ENCODE measurements around the gene ANK2.

The ANK2 gene

GRCh38 chr4:113049421-113050370, at the start of gene ANK2:
TSS of gene ANK2 (plus strand) at chr4:113049653. CDS start at chr4:113049729, 76 bp downstream.
- Mint-ChIP-seq H3K9me3 (no peaks in the 10 kb centered on the region), H3K36me3 (ENCODE audit: low read depth) (no peaks in the 10 kb centered on the region), H3K4me1 (ENCODE audit: low read depth) (no peaks in the 10 kb centered on the region), H3K4me3 (no peak within 1 kb of the TSS), H3K27ac (no peak within 1 kb of the TSS), H3K27me3 (peaks cover 5% of the 10 kb centered on the region)

- Mint-ChIP-seq H3K9me3 (no peaks in the 10 kb centered on the region), H3K27me3 (no peaks in the 10 kb centered on the region), H3K4me1 (ENCODE audit: low read depth) (no peaks in the 10 kb centered on the region), H3K27ac (no peak overlapping the region), H3K4me3 (no peak overlapping the region), H3K36me3 (ENCODE audit: low read depth) (no peaks in the 10 kb centered on the region)
Observed at GRCh38 chr4:113003841-113004240, 45.6 kb upstream of the ANK2 start.

- Mint-ChIP-seq H3K9me3 (no peaks in the 10 kb centered on the region), H3K4me1 (ENCODE audit: low read depth) (no peaks in the 10 kb centered on the region), H3K36me3 (ENCODE audit: low read depth) (no peaks in the 10 kb centered on the region), H3K27me3 (no peaks in the 10 kb centered on the region), H3K27ac (no peak overlapping the region), H3K4me3 (no peak overlapping the region)
Observed at GRCh38 chr4:113004655-113005054, 44.8 kb upstream of the ANK2 start.

GRCh38 chr4:113006632-113007031, 42.8 kb upstream of the ANK2 start:
- Mint-ChIP-seq H3K4me1 (ENCODE audit: low read depth) (no peaks in the 10 kb centered on the region), H3K27ac (no peak overlapping the region), H3K27me3 (no peaks in the 10 kb centered on the region), H3K9me3 (no peaks in the 10 kb centered on the region), H3K4me3 (no peak overlapping the region), H3K36me3 (ENCODE audit: low read depth) (no peaks in the 10 kb centered on the region)

- no peaks in the 10 kb centered on the region for H3K4me1 Mint-ChIP-seq (ENCODE audit: low read depth)
Observed at GRCh38 chr4:113007151-113007550, 42.3 kb upstream of the ANK2 start.

GRCh38 chr4:113008135-113008534, 41.3 kb upstream of the ANK2 start:
- H3K4me1 Mint-ChIP-seq (ENCODE audit: low read depth) = no peaks in the 10 kb centered on the region
- no peaks in the 10 kb centered on the region for H3K36me3 Mint-ChIP-seq (ENCODE audit: low read depth)
- H3K27me3 Mint-ChIP-seq = no peaks in the 10 kb centered on the region
- no peak overlapping the region for H3K27ac Mint-ChIP-seq
- no peaks in the 10 kb centered on the region for H3K9me3 Mint-ChIP-seq
- H3K4me3 Mint-ChIP-seq = no peak overlapping the region

More at GRCh38 chr4:113007151-113007550, 42.3 kb upstream of the ANK2 start:
- no peak overlapping the region for H3K4me3 Mint-ChIP-seq
- H3K27me3 Mint-ChIP-seq = no peaks in the 10 kb centered on the region
- no peak overlapping the region for H3K27ac Mint-ChIP-seq
- H3K9me3 Mint-ChIP-seq = no peaks in the 10 kb centered on the region
- H3K36me3 Mint-ChIP-seq (ENCODE audit: low read depth) = no peaks in the 10 kb centered on the region

- no peaks in the 10 kb centered on the region for H3K9me3 Mint-ChIP-seq
- H3K36me3 Mint-ChIP-seq (ENCODE audit: low read depth) = no peaks in the 10 kb centered on the region
- no peak overlapping the region for H3K4me3 Mint-ChIP-seq
- no peaks in the 10 kb centered on the region for H3K4me1 Mint-ChIP-seq (ENCODE audit: low read depth)
- H3K27ac Mint-ChIP-seq = no peak overlapping the region
- H3K27me3 Mint-ChIP-seq = no peaks in the 10 kb centered on the region
Observed at GRCh38 chr4:113008716-113009115, 40.7 kb upstream of the ANK2 start.

- H3K27ac Mint-ChIP-seq = no peak overlapping the region
- no peak overlapping the region for H3K4me3 Mint-ChIP-seq
- H3K4me1 Mint-ChIP-seq (ENCODE audit: low read depth) = no peaks in the 10 kb centered on the region
- no peaks in the 10 kb centered on the region for H3K9me3 Mint-ChIP-seq
- H3K36me3 Mint-ChIP-seq (ENCODE audit: low read depth) = no peaks in the 10 kb centered on the region
- no peaks in the 10 kb centered on the region for H3K27me3 Mint-ChIP-seq
Observed at GRCh38 chr4:113009461-113009860, 40.0 kb upstream of the ANK2 start.

GRCh38 chr4:113012122-113012725, 37.2 kb upstream of the ANK2 start:
- H3K4me1 Mint-ChIP-seq (ENCODE audit: low read depth) = no peaks in the 10 kb centered on the region
- no peak overlapping the region for H3K27ac Mint-ChIP-seq
- no peaks in the 10 kb centered on the region for H3K36me3 Mint-ChIP-seq (ENCODE audit: low read depth)
- no peaks in the 10 kb centered on the region for H3K27me3 Mint-ChIP-seq
- H3K9me3 Mint-ChIP-seq = no peaks in the 10 kb centered on the region
- no peak overlapping the region for H3K4me3 Mint-ChIP-seq

- Mint-ChIP-seq H3K36me3 (ENCODE audit: low read depth) (no peaks in the 10 kb centered on the region), H3K27ac (no peak overlapping the region), H3K9me3 (no peaks in the 10 kb centered on the region), H3K27me3 (no peaks in the 10 kb centered on the region), H3K4me1 (ENCODE audit: low read depth) (no peaks in the 10 kb centered on the region), H3K4me3 (no peak overlapping the region)
Observed at GRCh38 chr4:113012786-113013185, 36.7 kb upstream of the ANK2 start.

GRCh38 chr4:113013751-113014150, 35.7 kb upstream of the ANK2 start:
- Mint-ChIP-seq H3K27ac (no peak overlapping the region), H3K4me3 (no peak overlapping the region), H3K4me1 (ENCODE audit: low read depth) (no peaks in the 10 kb centered on the region), H3K36me3 (ENCODE audit: low read depth) (no peaks in the 10 kb centered on the region), H3K27me3 (no peaks in the 10 kb centered on the region), H3K9me3 (no peaks in the 10 kb centered on the region)

- Mint-ChIP-seq H3K27ac (no peak overlapping the region), H3K27me3 (no peaks in the 10 kb centered on the region), H3K9me3 (no peaks in the 10 kb centered on the region)
Observed at GRCh38 chr4:113016377-113016776, 33.1 kb upstream of the ANK2 start.

GRCh38 chr4:113020966-113021365, 28.5 kb upstream of the ANK2 start:
- no peaks in the 10 kb centered on the region for H3K36me3 Mint-ChIP-seq (ENCODE audit: low read depth)
- no peaks in the 10 kb centered on the region for H3K4me1 Mint-ChIP-seq (ENCODE audit: low read depth)
- H3K4me3 Mint-ChIP-seq = no peak overlapping the region
- H3K27me3 Mint-ChIP-seq = peaks cover 3% of the 10 kb centered on the region
- H3K9me3 Mint-ChIP-seq = no peaks in the 10 kb centered on the region
- H3K27ac Mint-ChIP-seq = no peak overlapping the region

More at GRCh38 chr4:113016377-113016776, 33.1 kb upstream of the ANK2 start:
- Mint-ChIP-seq H3K4me3 (no peak overlapping the region), H3K4me1 (ENCODE audit: low read depth) (no peaks in the 10 kb centered on the region), H3K36me3 (ENCODE audit: low read depth) (no peaks in the 10 kb centered on the region)

- Mint-ChIP-seq H3K27ac (no peak overlapping the region), H3K36me3 (ENCODE audit: low read depth) (no peaks in the 10 kb centered on the region), H3K4me3 (no peak overlapping the region), H3K9me3 (no peaks in the 10 kb centered on the region), H3K4me1 (ENCODE audit: low read depth) (no peaks in the 10 kb centered on the region), H3K27me3 (peaks cover 3% of the 10 kb centered on the region)
Observed at GRCh38 chr4:113024388-113024787, 25.1 kb upstream of the ANK2 start.

- no peaks in the 10 kb centered on the region for H3K4me1 Mint-ChIP-seq (ENCODE audit: low read depth)
- no peak overlapping the region for H3K4me3 Mint-ChIP-seq
- H3K36me3 Mint-ChIP-seq (ENCODE audit: low read depth) = no peaks in the 10 kb centered on the region
- no peak overlapping the region for H3K27ac Mint-ChIP-seq
- no peaks in the 10 kb centered on the region for H3K9me3 Mint-ChIP-seq
- H3K27me3 Mint-ChIP-seq = peaks cover 3% of the 10 kb centered on the region
Observed at GRCh38 chr4:113025416-113025815, 24.0 kb upstream of the ANK2 start.
